ENCODE data around the gene TAMALIN.
A peak's percentile ranks its signal among the peaks of the same experiment; 100 is the strongest.

GRCh38 chr12:52050758-52051541, 44.2 kb downstream of the TAMALIN start, which contains the start of gene NR4A1:
- TF ChIP-seq POLR2AphosphoS5 (IDR thresholded peaks at IDR 0.05; ENCODE audit: borderline replicate concordance, low read depth, low read length) (peak; percentile 82; the same call in 1 of the 2 replicates), EZH2 (IDR thresholded peaks at IDR 0.05) (no peak), FOXP2 (optimal IDR thresholded peaks at IDR 0.05; ENCODE audit: control extremely low read depth, extremely low read length, insufficient read depth) (peak; percentile 78)
